ENCODE measurements around the gene NUDT16L1. TPM values are rescaled to one million over a fixed set of nuclear protein-coding genes. Genes with fewer than 3 reads are reported as not detected.

NUDT16L1 gene
- total and polyA plus RNA-seq, 12 donors: 16.3 to 99.3 (median 51.6) TPM

- no peak for TF ChIP-seq CTCF (IDR thresholded peaks at IDR 0.05)
- TF ChIP-seq POLR2A (IDR thresholded peaks at IDR 0.05): no peak
- intact Hi-C loops (cut with DNase I): no loop called here
- DNase-seq: peak in 2 of 7 donors; percentile 56 to 85
- peaks cover 0 to 44% of the 10 kb centered on the region in 2 donors for H3K36me3 ChIP-seq (replicated peaks in 1 of 2)
- no peaks in the 10 kb centered on the region for H3K27me3 ChIP-seq
- H3K9me3 ChIP-seq (replicated peaks in 1 of 3): no peaks in the 10 kb centered on the region
- peaks cover 7 to 26% of the 10 kb centered on the region in 2 donors for H3K4me1 ChIP-seq (replicated peaks in 1 of 2)
- H3K4me3 ChIP-seq: no peak overlapping the region
- peak overlapping the region in 2 of 5 donors; percentile 40 to 56 for H3K27ac ChIP-seq
- 58 to 64% (median 58%) methylated on average over 14 to 18 of the region's 18 CpGs for WGBS, 4 donors
These were observed 32.8 kb upstream of the NUDT16L1 start for GRCh38 chr16:4660454-4661007.

- DNase-seq: no peak
- TF ChIP-seq CTCF (IDR thresholded peaks at IDR 0.05) (no peak), POLR2A (IDR thresholded peaks at IDR 0.05) (no peak)
- Histone ChIP-seq H3K27me3 (no peaks in the 10 kb centered on the region), H3K9me3 (replicated peaks in 1 of 3) (no peaks in the 10 kb centered on the region), H3K36me3 (replicated peaks in 1 of 2) (peaks cover 0 to 44% of the 10 kb centered on the region in 2 donors), H3K27ac (no peak overlapping the region), H3K4me3 (no peak overlapping the region), H3K4me1 (replicated peaks in 1 of 2) (peaks cover 7 to 26% of the 10 kb centered on the region in 2 donors)
- intact Hi-C loops (cut with DNase I): no loop called here
- 77 to 81% (median 78%) methylated on average over 3 to 11 of the region's 11 CpGs for WGBS, 4 donors
These were observed 31.7 kb upstream of the NUDT16L1 start for GRCh38 chr16:4661661-4662060.

GRCh38 chr16:4663465-4663776 is 29.9 kb upstream of the NUDT16L1 start:
- intact Hi-C loops (cut with DNase I): no loop called here
- H3K4me1 ChIP-seq (replicated peaks in 1 of 2): peaks cover 7 to 26% of the 10 kb centered on the region in 2 donors
- peaks cover 0 to 40% of the 10 kb centered on the region in 2 donors for H3K36me3 ChIP-seq (replicated peaks in 1 of 2)
- H3K9me3 ChIP-seq (replicated peaks in 1 of 3): no peaks in the 10 kb centered on the region
- H3K4me3 ChIP-seq: no peak overlapping the region
- TF ChIP-seq POLR2A (IDR thresholded peaks at IDR 0.05) (no peak), CTCF (IDR thresholded peaks at IDR 0.05) (no peak)
- 60 to 72% (median 64%) methylated on average over 3 to 5 of the region's 5 CpGs for WGBS, 4 donors
- no peaks in the 10 kb centered on the region for H3K27me3 ChIP-seq
- peak overlapping the region in 2 of 5 donors; percentile 59 to 65 for H3K27ac ChIP-seq
- peak in 1 of 7 donors; percentile 8 for DNase-seq

GRCh38 chr16:4663777-4664465 is 29.4 kb upstream of the NUDT16L1 start:
- H3K27ac ChIP-seq: peak overlapping the region in 2 of 5 donors; percentile 59 to 65
- TF ChIP-seq POLR2A (IDR thresholded peaks at IDR 0.05) (no peak), CTCF (IDR thresholded peaks at IDR 0.05) (no peak)
- H3K4me3 ChIP-seq: no peak overlapping the region
- DNase-seq: peak in 6 of 7 donors; percentile 57 to 81 (median 70)
- WGBS, 4 donors: 47 to 79% (median 62%) methylated on average over 16 to 25 of the region's 25 CpGs
- H3K9me3 ChIP-seq (replicated peaks in 1 of 3): no peaks in the 10 kb centered on the region
- intact Hi-C loops (cut with DNase I): no loop called here
- H3K4me1 ChIP-seq (replicated peaks in 1 of 2): peaks cover 7 to 26% of the 10 kb centered on the region in 2 donors
- H3K27me3 ChIP-seq: no peaks in the 10 kb centered on the region
- peaks cover 0 to 40% of the 10 kb centered on the region in 2 donors for H3K36me3 ChIP-seq (replicated peaks in 1 of 2)

All from adrenal gland (tissue), 12 donors.